HCT116 (cell line): ENCODE measurements around the gene CFAP97D1. TPM values are rescaled to one million over a fixed set of nuclear protein-coding genes. Genes with fewer than 3 reads are reported as not detected.

Experiments
- ATAC-seq: fragments of 200-7000 bp; cut with Tn5 transposase; 2 replicates; pipeline ENCODE4 v1.9.1; 2020; ENCODE audit warnings: mild to moderate bottlenecking, moderate library complexity
- BruUV-seq: library from RNA; stranded (reverse); fragments of 400-500 nt; replicated peaks from 2 replicates; lab custom pipeline; 2021; lab: Mats Ljungman, UMichigan
- CTCF ChIA-PET: fragments of 300-600 bp; sonication (Branson Sonifier 250); formaldehyde crosslinking; loops from one replicate; lab custom pipeline; 2021; ENCODE audit warnings: antibody characterized with exemption; lab: Charles Lee
- POLR2A ChIA-PET: fragments of 300-600, 350-600 bp; sonication (Branson Sonifier 250); formaldehyde crosslinking; loops from one replicate; lab custom pipeline; 2021; ENCODE audit warnings: antibody characterized with exemption; lab: Charles Lee
- RAD21 ChIA-PET, 2 experiments: fragments of 300-600 bp; sonication (Branson Sonifier 250); formaldehyde crosslinking; loops; one replicate each; lab custom pipeline; 2023; ENCODE audit warnings: low total read pairs in 2 of 2; ENCODE audit not compliant: uncharacterized antibody in 2 of 2, unreplicated experiment in 2 of 2, low non-redundant PET in 1 of 2; lab: Charles Lee
- DNase-seq: peaks from one replicate; pipeline ENCODE4 v3.0.0-alpha.2; 2010; ENCODE audit warnings: low read depth, low spot score
- H2AFZ ChIP-seq: fragments of 200-600 bp; shearing (Covaris generic), sonication (generic); 2 replicates; pipeline ENCODE4 v1.6.1; 2017; ENCODE audit warnings: low read depth, mixed run types, mixed read lengths, antibody characterized with exemption, low read length; ENCODE audit not compliant: poor library complexity, severe bottlenecking
- H3K27ac ChIP-seq: 2 replicates; pipeline ENCODE4 v1.5.1; 2012; ENCODE audit warnings: low read depth, low read length
- H3K27me3 ChIP-seq: fragments of 200-600 bp; sonication (generic); 2 replicates; pipeline ENCODE4 v1.6.1; 2016; ENCODE audit warnings: mixed run types, low read length, mixed read lengths; ENCODE audit not compliant: insufficient read depth
- H3K36me3 ChIP-seq, 2 experiments: fragments of 200-500 bp in 1 of 2; fragments of 200-600 bp in 1 of 2; sonication (Bioruptor generic) in 1 of 2; sonication (generic) in 1 of 2; 2 replicates each; pipeline versions ENCODE4 v1.5.1 to v1.6.1; 2014 to 2016; ENCODE audit warnings: low read length in 2 of 2, inconsistent platforms in 1 of 2, mixed read lengths in 1 of 2, mixed run types in 1 of 2; ENCODE audit not compliant: insufficient read depth in 2 of 2, control insufficient read depth in 1 of 2
- H3K4me1 ChIP-seq, 2 experiments: fragments of 200-600 bp in 1 of 2; sonication (generic) in 1 of 2; 2 replicates each; pipeline versions ENCODE4 v1.5.1 to v1.6.1; 2012 to 2017; ENCODE audit warnings: low read length in 2 of 2, inconsistent platforms in 1 of 2, mild to moderate bottlenecking in 1 of 2, mixed read lengths in 1 of 2, mixed run types in 1 of 2, moderate library complexity in 1 of 2; ENCODE audit not compliant: insufficient read depth in 2 of 2, control insufficient read depth in 1 of 2
- H3K4me2 ChIP-seq: fragments of 200-600 bp; sonication (generic); 2 replicates; pipeline ENCODE4 v1.6.1; 2017; ENCODE audit warnings: mixed run types, low read length, mixed read lengths
- H3K4me3 ChIP-seq, 2 experiments: fragments of 200-600 bp in 1 of 2; sonication (generic) in 1 of 2; replicated peaks in 1 of 2; 2 replicates each; pipeline ENCODE4 v1.5.1; 2011 to 2016; ENCODE audit warnings: low read length in 2 of 2, control low read depth in 1 of 2, low read depth in 1 of 2, mild to moderate bottlenecking in 1 of 2, mixed read lengths in 1 of 2, mixed run types in 1 of 2
- H3K79me2 ChIP-seq: fragments of 200-600 bp; sonication (generic); 2 replicates; pipeline ENCODE4 v1.6.1; 2017; ENCODE audit warnings: mild to moderate bottlenecking, mixed run types, low read length, moderate library complexity, mixed read lengths; ENCODE audit not compliant: insufficient read depth
- H3K9ac ChIP-seq: fragments of 200-600 bp; sonication (generic); 2 replicates; pipeline ENCODE4 v1.6.1; 2016; ENCODE audit warnings: low read length, mixed read lengths
- H3K9me2 ChIP-seq: fragments of 200-600 bp; sonication (generic), shearing (Covaris generic); 2 replicates; pipeline ENCODE4 v1.6.1; 2017; ENCODE audit warnings: mixed run types, mild to moderate bottlenecking, moderate library complexity; ENCODE audit not compliant: insufficient read depth
- H3K9me3 ChIP-seq, 2 experiments: fragments of 200-500 bp in 1 of 2; fragments of 200-600 bp in 1 of 2; sonication (Bioruptor generic) in 1 of 2; sonication (generic) in 1 of 2; 2 replicates each; pipeline ENCODE4 v1.6.1; 2014 to 2017; ENCODE audit warnings: low read length in 2 of 2, mixed read lengths in 2 of 2, inconsistent platforms in 1 of 2, low read depth in 1 of 2, mild to moderate bottlenecking in 1 of 2, mixed run types in 1 of 2, moderate library complexity in 1 of 2; ENCODE audit not compliant: control insufficient read depth in 1 of 2, insufficient read depth in 1 of 2
- H4K20me1 ChIP-seq: fragments of 200-600 bp; sonication (generic), shearing (Covaris generic); 2 replicates; pipeline ENCODE4 v1.6.1; 2017; ENCODE audit warnings: mixed run types, mild to moderate bottlenecking, moderate library complexity; ENCODE audit not compliant: insufficient read depth
- CBX3 ChIP-seq: IDR thresholded peaks from 2 replicates; pipeline ENCODE4 v1.6.1; 2012; ENCODE audit warnings: low read depth
- EGR1 ChIP-seq: IDR thresholded peaks from 2 replicates; pipeline ENCODE4 v1.6.1; 2012; ENCODE audit warnings: low read depth
- ELF1 ChIP-seq: IDR thresholded peaks from 2 replicates; pipeline ENCODE4 v1.6.1; 2012; ENCODE audit warnings: low read depth, borderline replicate concordance
- EZH2phosphoT487 ChIP-seq: fragments of 200-600 bp; IDR thresholded peaks from 2 replicates; pipeline ENCODE4 v1.6.1; 2018; ENCODE audit warnings: antibody characterized with exemption, borderline replicate concordance
- JUND ChIP-seq: IDR thresholded peaks from 2 replicates; pipeline ENCODE4 v1.6.1; 2012
- MAX ChIP-seq: IDR thresholded peaks from 2 replicates; pipeline ENCODE4 v1.6.1; 2012
- RAD21 ChIP-seq: IDR thresholded peaks from 2 replicates; pipeline ENCODE4 v1.6.1; 2012; ENCODE audit warnings: low read depth, mild to moderate bottlenecking
- REST ChIP-seq: IDR thresholded peaks from 2 replicates; pipeline ENCODE4 v1.6.1; 2012; ENCODE audit warnings: low read depth
- SIN3A ChIP-seq: IDR thresholded peaks from 2 replicates; pipeline ENCODE4 v1.6.1; 2012; ENCODE audit warnings: low read depth
- SP1 ChIP-seq: IDR thresholded peaks from 2 replicates; pipeline ENCODE4 v1.6.1; 2012; ENCODE audit warnings: low read depth
- TCF7L2 ChIP-seq: IDR thresholded peaks from 2 replicates; pipeline ENCODE4 v1.7.0; 2011; ENCODE audit warnings: borderline replicate concordance, inconsistent platforms; ENCODE audit not compliant: insufficient read depth, insufficient read length; ENCODE audit errors: extremely low read depth
- YY1 ChIP-seq: IDR thresholded peaks from 2 replicates; pipeline ENCODE4 v1.6.1; 2011; ENCODE audit warnings: low read length, low read depth, moderate library complexity, mild to moderate bottlenecking; ENCODE audit not compliant: insufficient replicate concordance; ENCODE audit errors: extremely low read depth
- ZBTB33 ChIP-seq: IDR thresholded peaks from 2 replicates; pipeline ENCODE4 v1.6.1; 2011; ENCODE audit warnings: mild to moderate bottlenecking, low read length, moderate library complexity; ENCODE audit not compliant: insufficient replicate concordance; ENCODE audit errors: extremely low read depth
- ZFX ChIP-seq: fragments of 450-650 bp; IDR thresholded peaks from 2 replicates; pipeline ENCODE4 v1.6.1; 2017
- ZNF274 ChIP-seq: fragments of 200-500 bp; sonication (Bioruptor generic); IDR thresholded peaks from 2 replicates; pipeline ENCODE4 v1.6.1; 2014; ENCODE audit warnings: mild to moderate bottlenecking, low read depth, low read length, inconsistent platforms
- intact Hi-C: fragments of 100-400 bp; cut with micrococcal nuclease; formaldehyde crosslinking; loops from 2 replicates; pipeline ENCODE4 v1.10.0; 2022
- total RNA-seq: library from RNA; stranded (reverse); gene quantifications from one replicate; pipeline ENCODE4 v1.2.1, GENCODE V29; 2021; ENCODE audit not compliant: unreplicated experiment
- TF ChIP-seq, protein P1 (sequence below): IDR thresholded peaks from 2 replicates; pipeline ENCODE4 v1.6.1; 2012
- TF ChIP-seq, protein P2 (sequence below), 3 experiments: fragments of 200-600 bp in 1 of 3; sonication (generic) in 1 of 3; IDR thresholded peaks in 2 of 3; conservative IDR thresholded peaks in 1 of 3; 2 replicates each; pipeline ENCODE4 v1.5.1; 2012 to 2017; ENCODE audit warnings: low read depth in 2 of 3, low read length in 2 of 3, antibody characterized with exemption in 1 of 3, borderline replicate concordance in 1 of 3, control low read depth in 1 of 3, mild to moderate bottlenecking in 1 of 3, mixed read lengths in 1 of 3, mixed run types in 1 of 3, moderate library complexity in 1 of 3; ENCODE audit not compliant: insufficient read depth in 1 of 3

Gene CFAP97D1
- total RNA-seq, 1 experiment from 2014 or later = 0.15 TPM

DNA sequence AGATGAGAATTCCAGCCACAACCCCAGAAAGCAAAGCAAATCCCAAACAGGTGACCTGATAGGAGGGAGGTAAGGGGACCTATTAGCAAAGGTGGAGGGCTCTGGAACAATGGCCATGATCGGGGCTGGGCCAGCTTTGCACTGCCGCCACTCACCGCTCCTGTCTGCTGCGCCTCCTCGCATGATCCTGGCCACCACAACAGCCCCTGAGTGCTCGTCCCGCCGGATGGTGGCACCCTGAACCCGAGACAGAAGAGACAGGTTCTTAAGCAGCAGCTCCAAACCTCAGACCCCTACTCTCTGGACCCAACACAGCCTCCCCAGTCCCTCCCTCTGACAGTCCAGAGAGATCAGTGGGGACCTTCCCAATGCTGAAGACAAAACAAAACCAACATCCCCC lies 47.4 kb downstream of the CFAP97D1 start:
- Histone ChIP-seq H3K4me2 (no peak overlapping the region), H3K27ac (no peak overlapping the region), H3K4me1 (peaks cover 5 to 12% of the 10 kb centered on the region in 2 experiments; a peak in 3 of 4 replicates), H3K9ac (no peak overlapping the region), H3K4me3 (no peak overlapping the region), H3K79me2 (peaks cover 10% of the 10 kb centered on the region), H3K9me3 (no peaks in the 10 kb centered on the region), H3K9me2 (no peaks in the 10 kb centered on the region), H3K27me3 (no peaks in the 10 kb centered on the region), H2AFZ (no peak overlapping the region), H4K20me1 (no peaks in the 10 kb centered on the region), H3K36me3 (peaks cover 2 to 37% of the 10 kb centered on the region in 2 experiments; a peak in 3 of 4 replicates)
- no peak for DNase-seq
- BruUV-seq = no TSS peak
- ATAC-seq = no peak
- intact Hi-C loops = no loop called here
- POLR2A ChIA-PET = no interaction called here
- RAD21 ChIA-PET = no interaction called here
- TF ChIP-seq, protein P1, sequence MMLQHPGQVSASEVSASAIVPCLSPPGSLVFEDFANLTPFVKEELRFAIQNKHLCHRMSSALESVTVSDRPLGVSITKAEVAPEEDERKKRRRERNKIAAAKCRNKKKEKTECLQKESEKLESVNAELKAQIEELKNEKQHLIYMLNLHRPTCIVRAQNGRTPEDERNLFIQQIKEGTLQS = no peak
- TF ChIP-seq JUND (no peak), TCF7L2 (no peak), RAD21 (no peak), EGR1 (no peak), ZNF274 (no peak), REST (no peak), CBX3 (no peak), EZH2phosphoT487 (no peak), ZFX (no peak), MAX (no peak), ZBTB33 (no peak), SIN3A (no peak), YY1 (no peak), SP1 (no peak), ELF1 (no peak)
- TF ChIP-seq, protein P2, sequence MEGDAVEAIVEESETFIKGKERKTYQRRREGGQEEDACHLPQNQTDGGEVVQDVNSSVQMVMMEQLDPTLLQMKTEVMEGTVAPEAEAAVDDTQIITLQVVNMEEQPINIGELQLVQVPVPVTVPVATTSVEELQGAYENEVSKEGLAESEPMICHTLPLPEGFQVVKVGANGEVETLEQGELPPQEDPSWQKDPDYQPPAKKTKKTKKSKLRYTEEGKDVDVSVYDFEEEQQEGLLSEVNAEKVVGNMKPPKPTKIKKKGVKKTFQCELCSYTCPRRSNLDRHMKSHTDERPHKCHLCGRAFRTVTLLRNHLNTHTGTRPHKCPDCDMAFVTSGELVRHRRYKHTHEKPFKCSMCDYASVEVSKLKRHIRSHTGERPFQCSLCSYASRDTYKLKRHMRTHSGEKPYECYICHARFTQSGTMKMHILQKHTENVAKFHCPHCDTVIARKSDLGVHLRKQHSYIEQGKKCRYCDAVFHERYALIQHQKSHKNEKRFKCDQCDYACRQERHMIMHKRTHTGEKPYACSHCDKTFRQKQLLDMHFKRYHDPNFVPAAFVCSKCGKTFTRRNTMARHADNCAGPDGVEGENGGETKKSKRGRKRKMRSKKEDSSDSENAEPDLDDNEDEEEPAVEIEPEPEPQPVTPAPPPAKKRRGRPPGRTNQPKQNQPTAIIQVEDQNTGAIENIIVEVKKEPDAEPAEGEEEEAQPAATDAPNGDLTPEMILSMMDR (IDR thresholded peaks at IDR 0.05 in 2 of 3, conservative IDR thresholded peaks at IDR 0.05 in 1 of 3; ENCODE audit: borderline replicate concordance in 1 of 3, insufficient read depth in 1 of 3, low read depth in 2 of 3, low read length in 2 of 3) = no peak
- CTCF ChIA-PET = no interaction called here
